ENCODE measurements around the gene DROSHA.

DROSHA gene

GRCh38 chr5:31530541-31531265, 1.2 kb downstream of the DROSHA start:
- DNase-seq, result no peak

- no peak for DNase-seq
These were observed 8.9 kb downstream of the DROSHA start for GRCh38 chr5:31523041-31523440.

GRCh38 chr5:31516802-31517201, 15.1 kb downstream of the DROSHA start:
- no peak for DNase-seq

- DNase-seq, result no peak
These were observed 20.6 kb downstream of the DROSHA start for GRCh38 chr5:31511305-31511704.

- DNase-seq, result no peak
These were observed 27.4 kb downstream of the DROSHA start for GRCh38 chr5:31504529-31504928.

- no peak for DNase-seq
These were observed 29.4 kb downstream of the DROSHA start for GRCh38 chr5:31502506-31502905.

- DNase-seq, result no peak
These were observed 31.6 kb downstream of the DROSHA start for GRCh38 chr5:31500256-31500655.

- no peak for DNase-seq
These were observed 35.0 kb downstream of the DROSHA start for GRCh38 chr5:31496891-31497290.

GRCh38 chr5:31496301-31496700, 35.6 kb downstream of the DROSHA start:
- no peak for DNase-seq

- DNase-seq, result no peak
These were observed 36.6 kb downstream of the DROSHA start for GRCh38 chr5:31495336-31495735.

GRCh38 chr5:31492869-31493268, 39.0 kb downstream of the DROSHA start:
- DNase-seq, result no peak

GRCh38 chr5:31487506-31487905, 44.4 kb downstream of the DROSHA start:
- no peak for DNase-seq

GRCh38 chr5:31486441-31486840, 45.5 kb downstream of the DROSHA start:
- no peak for DNase-seq

- DNase-seq, result no peak
These were observed 46.3 kb downstream of the DROSHA start for GRCh38 chr5:31485376-31486207.

- DNase-seq, result no peak
These were observed 50.2 kb downstream of the DROSHA start for GRCh38 chr5:31481531-31482165.

GRCh38 chr5:31479706-31480105, 52.2 kb downstream of the DROSHA start:
- no peak for DNase-seq

GRCh38 chr5:31478901-31479300, 53.0 kb downstream of the DROSHA start:
- no peak for DNase-seq

- no peak for DNase-seq
These were observed 53.9 kb downstream of the DROSHA start for GRCh38 chr5:31477971-31478370.

- DNase-seq, result no peak
These were observed 54.4 kb downstream of the DROSHA start for GRCh38 chr5:31477516-31477915.

- no peak for DNase-seq
These were observed 55.2 kb downstream of the DROSHA start for GRCh38 chr5:31476738-31477141.

- DNase-seq, result no peak
These were observed 60.0 kb downstream of the DROSHA start for GRCh38 chr5:31471916-31472315.

- DNase-seq, result no peak
These were observed 60.9 kb downstream of the DROSHA start for GRCh38 chr5:31471040-31471439.

GRCh38 chr5:31470608-31471007, 61.3 kb downstream of the DROSHA start:
- no peak for DNase-seq

- DNase-seq, result no peak
These were observed 62.0 kb downstream of the DROSHA start for GRCh38 chr5:31469886-31470285.

All from NCI-H187 (cell line).